Prostate gland (tissue), 2 donors: ENCODE results near the gene NOTUM. TPM values are rescaled to one million over a fixed set of nuclear protein-coding genes. Genes with fewer than 3 reads are reported as not detected.
A peak's percentile ranks its signal among the peaks of the same experiment; 100 is the strongest.
"Not testable (repeated sequence)": the region's sequence is repeated elsewhere in the genome, so short reads cannot be mapped to it uniquely, and the experiment has no call there.

Source experiments
- DNase-seq: peaks from one replicate; pipeline ENCODE4 v3.0.0-alpha.2; 2019; ENCODE audit warnings: low spot score
- H3K27ac ChIP-seq, 2 donors: fragments of 200-600 bp; sonication (generic); 2 replicates each; pipeline ENCODE4 v1.5.1; 2017 to 2019
- H3K27me3 ChIP-seq: fragments of 200-600 bp; sonication (generic); replicated peaks from 2 replicates; pipeline ENCODE4 v1.5.1; 2019; ENCODE audit not compliant: insufficient read depth
- H3K36me3 ChIP-seq, 2 donors: fragments of 200-600 bp; sonication (generic); 1 replicate in 1 of 2; 2 replicates in 1 of 2; pipeline versions ENCODE4 v1.5.1 to v1.8.1; 2017 to 2019
- H3K4me1 ChIP-seq: fragments of 200-600 bp; sonication (generic); replicated peaks from 2 replicates; pipeline ENCODE4 v1.5.1; 2019
- H3K4me3 ChIP-seq, 2 donors: fragments of 200-600 bp; sonication (generic); 2 replicates each; pipeline ENCODE4 v1.5.1; 2017 to 2019
- H3K9me3 ChIP-seq: fragments of 200-600 bp; sonication (generic); 2 replicates; pipeline ENCODE4 v1.5.1; 2017
- POLR2A ChIP-seq: fragments of 450-650 bp; IDR thresholded peaks from one replicate; pipeline ENCODE4 v1.6.1; 2016; ENCODE audit warnings: antibody characterized with exemption, mild to moderate bottlenecking
- POLR2AphosphoS5 ChIP-seq: sonication (generic); formaldehyde crosslinking; IDR thresholded peaks from one replicate; pipeline ENCODE4 v1.6.1; 2017; ENCODE audit warnings: antibody characterized with exemption
- WGBS: methylation state at CpG from one replicate; pipeline ENCODE4 v1.1.5; 2018; 5-methylcytosine and 5-hydroxymethylcytosine counted together
- intact Hi-C: fragments of 100-400 bp; cut with DNase I; formaldehyde crosslinking; loops from one replicate; pipeline ENCODE4 v1.14.2; 2022
- total RNA-seq, 2 donors: library from RNA; depleted of rRNA; stranded (reverse); fragments of >200 nt; gene quantifications; one replicate each; pipeline ENCODE4 v1.1.0, GENCODE V29; 2016
- TF ChIP-seq, protein P1 (sequence below), 4 experiments: fragments of 200-600 bp in 2 of 4; fragments of 450-650 bp in 2 of 4; sonication (generic) in 2 of 4; IDR thresholded peaks; 1 replicate in 3 of 4; 2 replicates in 1 of 4; pipeline ENCODE4 v1.5.1; 2016 to 2019; ENCODE audit warnings: antibody characterized with exemption in 4 of 4, mild to moderate bottlenecking in 2 of 4, moderate library complexity in 2 of 4

NOTUM gene
- total RNA-seq, 2 donors from 2014 or later, result 0.50 to 8.3 TPM

DNA sequence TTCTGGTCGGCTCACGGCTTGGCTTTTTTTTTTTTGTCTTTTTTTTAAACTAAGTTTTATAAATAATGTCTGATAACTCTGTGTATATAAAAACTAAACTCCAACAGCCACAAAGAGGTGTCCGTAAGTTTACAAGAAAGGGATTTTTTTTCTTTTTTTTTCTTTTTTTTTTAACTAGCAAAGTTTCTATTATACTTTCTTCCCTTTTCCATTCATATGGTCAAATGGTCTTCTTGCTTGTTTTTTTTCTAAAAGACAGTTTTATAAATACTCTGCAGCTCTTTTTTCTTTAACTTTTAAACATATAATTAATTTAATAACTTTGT, 39.5 kb downstream of the NOTUM start:
- DNase-seq, result no peak
- Histone ChIP-seq H3K27ac (no peak overlapping the region), H3K27me3 (no peaks in the 10 kb centered on the region), H3K4me1 (peaks cover 19% of the 10 kb centered on the region), H3K9me3 (no peaks in the 10 kb centered on the region), H3K4me3 (no peak overlapping the region), H3K36me3 (no peaks in the 10 kb centered on the region)
- WGBS, result 90% methylated on average over 3 of the region's 3 CpGs
- intact Hi-C loops, result no loop called here
- TF ChIP-seq, protein P1, sequence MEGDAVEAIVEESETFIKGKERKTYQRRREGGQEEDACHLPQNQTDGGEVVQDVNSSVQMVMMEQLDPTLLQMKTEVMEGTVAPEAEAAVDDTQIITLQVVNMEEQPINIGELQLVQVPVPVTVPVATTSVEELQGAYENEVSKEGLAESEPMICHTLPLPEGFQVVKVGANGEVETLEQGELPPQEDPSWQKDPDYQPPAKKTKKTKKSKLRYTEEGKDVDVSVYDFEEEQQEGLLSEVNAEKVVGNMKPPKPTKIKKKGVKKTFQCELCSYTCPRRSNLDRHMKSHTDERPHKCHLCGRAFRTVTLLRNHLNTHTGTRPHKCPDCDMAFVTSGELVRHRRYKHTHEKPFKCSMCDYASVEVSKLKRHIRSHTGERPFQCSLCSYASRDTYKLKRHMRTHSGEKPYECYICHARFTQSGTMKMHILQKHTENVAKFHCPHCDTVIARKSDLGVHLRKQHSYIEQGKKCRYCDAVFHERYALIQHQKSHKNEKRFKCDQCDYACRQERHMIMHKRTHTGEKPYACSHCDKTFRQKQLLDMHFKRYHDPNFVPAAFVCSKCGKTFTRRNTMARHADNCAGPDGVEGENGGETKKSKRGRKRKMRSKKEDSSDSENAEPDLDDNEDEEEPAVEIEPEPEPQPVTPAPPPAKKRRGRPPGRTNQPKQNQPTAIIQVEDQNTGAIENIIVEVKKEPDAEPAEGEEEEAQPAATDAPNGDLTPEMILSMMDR (IDR thresholded peaks at IDR 0.05), result no peak
- TF ChIP-seq POLR2AphosphoS5 (no peak), POLR2A (no peak)

DNA sequence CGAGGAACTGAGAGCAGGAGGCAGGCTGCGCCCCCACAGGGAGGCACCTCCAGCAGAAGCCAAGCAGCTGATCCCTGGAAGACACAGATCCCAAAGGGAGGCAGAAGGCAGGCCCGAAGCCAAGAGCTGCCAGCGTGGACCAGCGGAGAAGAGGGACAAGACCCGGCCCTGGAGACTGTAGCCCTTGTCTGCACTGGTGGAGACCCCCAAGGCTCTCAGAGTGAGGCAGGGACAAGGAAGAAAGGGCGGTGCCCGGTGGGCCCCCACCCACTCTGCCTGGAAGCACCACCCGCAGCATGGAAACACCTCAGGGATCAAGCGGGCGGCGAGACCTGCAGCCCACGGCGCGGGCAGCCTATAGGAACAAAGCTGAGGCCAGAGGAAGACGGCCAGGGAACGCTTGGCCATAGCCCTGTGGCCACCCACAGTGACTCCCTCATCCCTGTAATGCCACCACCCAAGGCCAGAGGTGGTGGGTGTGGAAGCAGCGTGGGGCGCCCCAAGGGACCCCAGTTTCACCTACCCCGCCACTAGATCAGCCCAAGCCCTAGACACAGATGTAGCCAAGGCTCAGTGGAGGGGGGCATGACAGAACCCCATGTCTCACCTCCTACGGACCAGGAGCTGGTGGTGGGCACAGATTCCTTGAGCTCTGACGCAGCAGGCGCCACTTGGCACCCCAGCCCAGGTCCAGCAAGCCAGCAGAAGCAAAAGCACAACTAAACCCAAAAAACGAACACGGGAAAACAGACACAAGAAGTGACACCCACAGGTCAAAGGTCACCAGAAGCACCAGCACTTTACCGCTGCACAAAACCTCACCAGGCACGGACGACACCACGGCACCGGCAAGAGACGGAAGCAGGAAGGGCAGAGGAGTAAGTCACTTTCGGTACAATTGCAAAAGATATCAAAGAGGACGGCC, 40.1 kb downstream of the NOTUM start:
- DNase-seq, result no peak
- Histone ChIP-seq H3K36me3 (no peaks in the 10 kb centered on the region), H3K9me3 (no peaks in the 10 kb centered on the region), H3K27me3 (no peaks in the 10 kb centered on the region), H3K4me3 (no peak overlapping the region), H3K4me1 (peaks cover 14% of the 10 kb centered on the region), H3K27ac (no peak overlapping the region)
- TF ChIP-seq POLR2AphosphoS5, result no peak
- TF ChIP-seq, protein P1 (IDR thresholded peaks at IDR 0.05), result no peak
- no peak for TF ChIP-seq POLR2A
- 86% methylated on average over 33 of the region's 33 CpGs for WGBS
- intact Hi-C loops, result no loop called here

DNA sequence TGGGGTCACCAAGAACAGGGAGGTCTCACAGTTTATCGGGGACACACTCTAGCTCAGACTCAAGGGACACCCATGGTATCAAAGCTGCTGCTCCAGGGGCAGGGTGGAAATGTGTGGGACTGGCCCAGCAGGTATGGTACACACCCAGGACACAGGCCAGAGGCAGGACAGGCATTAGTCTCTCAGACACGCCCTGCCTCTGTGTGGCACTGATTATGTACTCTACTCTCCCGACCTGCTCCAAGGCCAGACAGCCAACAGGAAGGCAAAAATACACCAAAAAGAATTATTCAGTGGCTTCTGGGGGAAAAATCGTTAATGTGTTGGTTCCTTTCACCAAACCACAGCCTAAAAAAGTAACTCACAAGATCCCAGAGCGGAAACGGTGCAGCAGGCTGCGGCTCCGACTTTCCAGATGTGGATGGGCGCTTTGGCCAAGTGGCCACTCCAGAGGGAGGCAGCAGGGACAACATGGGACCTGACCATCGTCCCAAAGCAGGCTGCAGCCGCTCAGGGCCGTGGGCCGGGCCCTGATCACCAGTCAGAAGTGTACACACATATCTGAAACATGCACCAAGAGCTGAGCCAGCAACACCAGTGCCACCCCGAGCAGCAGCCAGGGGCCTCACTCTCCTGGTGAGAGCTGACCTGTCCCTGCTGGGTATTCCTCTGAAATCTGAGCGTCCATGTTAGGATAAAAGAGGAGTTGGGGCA, 42.0 kb downstream of the NOTUM start:
- no peak for TF ChIP-seq POLR2A
- TF ChIP-seq, protein P1 (IDR thresholded peaks at IDR 0.05), result no peak
- no peak for TF ChIP-seq POLR2AphosphoS5
- peaks cover 12% of the 10 kb centered on the region for H3K4me1 ChIP-seq
- WGBS, result 80% methylated on average over 15 of the region's 15 CpGs
- DNase-seq, result peak; percentile 54
- H3K27ac ChIP-seq, result peak overlapping the region; percentile 72 to 80
- intact Hi-C loops, result no loop called here
- no peaks in the 10 kb centered on the region for H3K27me3 ChIP-seq
- no peaks in the 10 kb centered on the region for H3K9me3 ChIP-seq
- H3K36me3 ChIP-seq, result peaks cover 4 to 5% of the 10 kb centered on the region in 2 donors
- H3K4me3 ChIP-seq, result no peak overlapping the region

DNA sequence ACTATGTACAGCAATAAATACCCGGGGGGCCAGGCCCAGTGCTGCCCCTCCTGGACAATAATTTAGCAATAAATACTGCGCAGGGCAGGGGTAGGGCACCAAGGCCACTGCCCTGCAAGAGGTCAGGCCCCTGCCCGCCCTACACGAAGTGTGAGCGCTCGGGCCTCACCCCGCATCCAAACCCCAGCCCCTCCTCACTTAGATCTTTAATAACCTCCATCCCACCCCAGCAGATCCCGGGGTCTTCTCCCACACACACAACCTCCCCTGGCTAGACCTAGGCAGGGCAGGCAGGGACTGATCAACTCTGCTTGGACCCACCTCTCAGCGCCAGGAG, 42.7 kb downstream of the NOTUM start:
- H3K36me3 ChIP-seq, result peaks cover 10 to 11% of the 10 kb centered on the region in 2 donors
- DNase-seq, intact Hi-C loops, H3K4me1 ChIP-seq, H3K27me3 ChIP-seq, H3K9me3 ChIP-seq: not testable (repeated sequence)
- 31% methylated on average over 9 of the region's 9 CpGs for WGBS
- peak overlapping the region; percentile 72 to 80 for H3K27ac ChIP-seq
- peak overlapping the region; percentile 88 to 98 for H3K4me3 ChIP-seq

DNA sequence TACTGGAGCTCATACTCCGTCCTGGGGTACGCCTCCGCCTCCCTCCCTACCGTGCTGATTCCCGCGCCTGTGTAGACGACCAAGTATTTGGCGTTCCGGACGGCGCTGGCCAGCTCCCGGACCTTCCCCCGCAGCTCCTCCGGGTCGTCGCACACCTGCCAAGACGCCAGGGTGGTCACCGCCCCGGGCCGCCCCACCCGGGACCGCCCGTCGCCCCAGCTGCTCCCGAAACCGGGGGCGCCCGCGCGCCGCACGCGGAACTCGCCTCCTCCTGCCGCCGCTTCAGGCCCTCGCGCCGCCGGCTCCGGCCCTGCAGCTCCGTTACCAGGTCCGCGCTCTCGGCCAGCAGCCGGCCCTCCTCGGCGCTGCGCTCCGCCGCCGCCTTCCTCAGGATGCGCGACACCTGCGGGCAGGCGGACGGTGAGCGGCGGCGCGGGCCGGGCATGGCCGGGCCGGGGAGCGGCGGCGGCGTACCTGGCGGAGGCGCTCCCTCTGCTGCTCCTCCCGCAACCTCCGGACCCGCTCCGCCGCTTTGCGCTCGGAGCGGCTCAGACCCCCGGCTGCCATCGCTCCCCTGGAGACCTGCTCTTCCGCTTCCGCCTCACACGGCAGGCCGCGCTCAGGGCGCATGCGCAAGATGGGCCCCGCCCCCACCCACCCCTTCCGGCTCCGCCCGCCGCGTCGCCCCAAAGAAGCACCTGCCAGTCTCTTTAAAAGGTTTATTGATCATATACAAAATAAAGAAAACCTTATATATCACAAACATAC, 43.2 kb downstream of the NOTUM start, which contains the start of gene SIRT7:
SIRT7 (minus strand) TSS at position 612 of the 768 bp plus-strand sequence; CDS start at position 567, 45 bp downstream.
- Histone ChIP-seq H3K36me3 (peaks cover 10 to 11% of the 10 kb centered on the region in 2 donors), H3K4me3 (peak within 1 kb of the TSS; percentile 88 to 98), H3K9me3 (no peaks in the 10 kb centered on the region), H3K27ac (peak within 1 kb of the TSS; percentile 72 to 80), H3K27me3 (no peaks in the 10 kb centered on the region), H3K4me1 (peaks cover 4% of the 10 kb centered on the region)
- DNase-seq, result peak; percentile 64
- TF ChIP-seq, protein P1 (IDR thresholded peaks at IDR 0.05), result no peak
- TF ChIP-seq POLR2AphosphoS5 (peak; percentile 86), POLR2A (peak; percentile 60)
- WGBS, result under 1% methylated on average over 39 of the region's 94 CpGs
- intact Hi-C loops, result no loop called here
